T follicular helper cell (primary cell): ENCODE data around the gene POLD4.

Source experiments
- DNase-seq: peaks from one replicate; pipeline ENCODE4 v3.0.0-alpha.2; 2020; ENCODE audit warnings: low read depth

Gene POLD4

GRCh38 chr11:67301313-67301921 lies 51.9 kb downstream of the POLD4 start:
- no peak for DNase-seq
